Glomerular visceral epithelial cell (primary cell): ENCODE data around the gene ANKZF1.
"Not testable (repeated sequence)": the region's sequence is repeated elsewhere in the genome, so short reads cannot be mapped to it uniquely, and the experiment has no call there.

Source experiments
- DNase-seq: peaks from one replicate; pipeline ENCODE4 v3.0.0-alpha.2; 2016; ENCODE audit errors: extremely low spot score

Gene ANKZF1

DNA sequence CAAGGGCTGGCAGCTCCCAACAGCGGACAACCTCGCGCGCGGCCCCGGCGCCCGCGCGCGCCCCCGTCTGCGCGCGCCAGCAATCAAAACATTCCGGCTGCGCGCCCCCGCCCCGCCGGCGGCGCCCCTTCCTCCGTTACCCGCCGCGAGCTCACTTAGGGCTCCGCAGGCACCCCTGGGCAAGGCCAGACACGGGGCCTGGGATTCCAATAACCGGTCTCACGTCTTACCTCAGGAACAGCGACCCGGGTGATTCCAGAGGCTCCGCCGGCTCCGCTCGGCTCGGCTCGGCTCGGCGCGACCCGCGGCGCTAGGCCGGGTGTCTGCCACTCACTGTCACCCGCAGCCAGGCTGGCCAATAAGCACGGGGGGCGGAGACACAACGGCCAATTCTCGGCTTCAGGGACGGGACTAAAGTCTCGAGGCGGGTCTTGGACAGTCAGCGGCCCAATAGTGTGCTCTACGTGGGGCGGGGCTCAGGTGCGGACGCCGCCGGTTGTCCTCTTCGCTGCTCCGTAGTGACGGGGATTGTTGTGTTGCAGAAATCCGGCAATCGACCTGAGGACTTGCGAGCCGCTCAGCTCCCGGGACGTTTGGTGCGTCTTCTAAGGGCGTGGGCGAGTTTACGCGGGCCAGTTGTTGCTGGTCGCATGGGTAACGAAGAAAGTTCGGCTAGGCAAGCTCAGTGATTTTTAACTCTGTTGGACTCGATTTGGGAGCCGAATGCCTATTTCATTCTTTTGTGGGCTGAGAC lies at the start of gene ANKZF1, which contains the start of gene ATG9A:
Gene ANKZF1 (plus strand): TSS at position 502 of the 754 bp plus-strand sequence. CDS start 452 bp downstream, outside the sequence.
Gene ATG9A (minus strand): TSS at position 332 of the 754 bp plus-strand sequence. CDS start 1,612 bp downstream, outside the sequence.
- peak; percentile 98 for DNase-seq

DNA sequence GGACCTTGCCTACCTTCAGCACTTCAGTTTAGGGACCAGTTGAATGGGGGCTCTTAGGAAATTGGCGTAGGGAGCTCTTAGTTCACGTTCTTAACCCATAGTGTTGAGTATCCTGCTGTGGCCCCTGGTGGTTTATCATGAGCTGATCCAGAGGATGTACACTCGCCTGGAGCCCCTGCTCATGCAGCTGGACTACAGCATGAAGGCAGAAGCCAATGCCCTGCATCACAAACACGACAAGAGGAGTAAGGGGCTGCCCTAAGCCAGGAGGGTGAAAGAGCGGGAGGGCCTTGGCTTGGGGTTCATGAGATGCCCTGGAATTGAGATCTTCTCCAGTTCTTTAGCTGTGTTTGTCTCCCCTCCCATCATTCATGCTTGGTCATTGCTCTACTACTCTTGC lies 48.6 kb upstream of the ANKZF1 start:
- DNase-seq = no peak

DNA sequence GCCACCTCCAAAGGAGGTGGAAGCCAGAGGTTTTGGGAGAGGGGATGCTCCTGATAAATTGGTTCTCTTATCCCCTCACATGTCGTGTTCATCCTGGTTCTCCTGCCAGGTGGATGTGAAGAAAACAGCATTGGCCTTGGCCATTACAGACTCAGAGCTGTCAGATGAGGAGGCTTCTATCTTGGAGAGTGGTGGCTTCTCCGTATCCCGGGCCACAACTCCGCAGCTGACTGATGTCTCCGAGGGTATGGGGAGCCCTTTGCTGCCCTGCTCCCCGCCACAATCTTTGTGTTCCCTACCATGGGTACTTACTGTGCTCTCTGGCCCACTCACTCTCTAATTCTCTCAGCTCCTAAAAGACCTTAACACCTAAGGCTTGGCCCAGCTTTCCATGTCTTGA lies 48.1 kb upstream of the ANKZF1 start:
- no peak for DNase-seq

DNA sequence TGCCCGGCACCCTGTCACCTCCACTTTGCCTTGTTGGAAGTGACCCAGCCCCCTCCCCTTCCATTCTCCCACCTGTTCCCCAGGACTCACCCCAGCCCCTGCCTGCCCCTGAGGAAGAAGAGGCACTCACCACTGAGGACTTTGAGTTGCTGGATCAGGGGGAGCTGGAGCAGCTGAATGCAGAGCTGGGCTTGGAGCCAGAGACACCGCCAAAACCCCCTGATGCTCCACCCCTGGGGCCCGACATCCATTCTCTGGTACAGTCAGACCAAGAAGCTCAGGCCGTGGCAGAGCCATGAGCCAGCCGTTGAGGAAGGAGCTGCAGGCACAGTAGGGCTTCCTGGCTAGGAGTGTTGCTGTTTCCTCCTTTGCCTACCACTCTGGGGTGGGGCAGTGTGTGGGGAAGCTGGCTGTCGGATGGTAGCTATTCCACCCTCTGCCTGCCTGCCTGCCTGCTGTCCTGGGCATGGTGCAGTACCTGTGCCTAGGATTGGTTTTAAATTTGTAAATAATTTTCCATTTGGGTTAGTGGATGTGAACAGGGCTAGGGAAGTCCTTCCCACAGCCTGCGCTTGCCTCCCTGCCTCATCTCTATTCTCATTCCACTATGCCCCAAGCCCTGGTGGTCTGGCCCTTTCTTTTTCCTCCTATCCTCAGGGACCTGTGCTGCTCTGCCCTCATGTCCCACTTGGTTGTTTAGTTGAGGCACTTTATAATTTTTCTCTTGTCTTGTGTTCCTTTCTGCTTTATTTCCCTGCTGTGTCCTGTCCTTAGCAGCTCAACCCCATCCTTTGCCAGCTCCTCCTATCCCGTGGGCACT lies 47.1 kb upstream of the ANKZF1 start:
- no peak for DNase-seq

GRCh38 chr2:219183151-219183772 lies 46.3 kb upstream of the ANKZF1 start:
- DNase-seq = no peak

- no peak for DNase-seq
Observed at GRCh38 chr2:219184121-219184520, 45.5 kb upstream of the ANKZF1 start.

GRCh38 chr2:219186754-219187456 lies 42.7 kb upstream of the ANKZF1 start:
- no peak for DNase-seq

DNA sequence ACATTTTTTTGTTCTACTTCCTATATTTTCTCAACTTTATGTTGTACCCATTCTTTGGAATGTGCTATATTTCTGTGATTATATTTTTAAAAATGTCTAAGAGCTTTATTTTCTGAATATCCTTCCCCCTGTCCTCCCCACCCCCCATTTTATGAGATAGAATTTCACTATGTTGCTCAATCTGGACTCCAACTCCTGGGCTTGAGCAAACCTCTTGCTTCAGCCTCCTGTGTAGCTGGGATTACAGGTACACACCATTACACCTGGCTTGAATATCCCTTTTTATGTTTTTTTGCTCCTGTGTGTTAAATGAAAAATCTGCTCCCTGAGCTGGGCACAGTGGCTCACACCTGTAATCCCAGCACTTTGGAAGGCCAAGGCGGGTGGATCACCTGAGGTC lies 32.2 kb upstream of the ANKZF1 start:
- no peak for DNase-seq

GRCh38 chr2:219198974-219199373 lies 30.6 kb upstream of the ANKZF1 start:
- no peak for DNase-seq

DNA sequence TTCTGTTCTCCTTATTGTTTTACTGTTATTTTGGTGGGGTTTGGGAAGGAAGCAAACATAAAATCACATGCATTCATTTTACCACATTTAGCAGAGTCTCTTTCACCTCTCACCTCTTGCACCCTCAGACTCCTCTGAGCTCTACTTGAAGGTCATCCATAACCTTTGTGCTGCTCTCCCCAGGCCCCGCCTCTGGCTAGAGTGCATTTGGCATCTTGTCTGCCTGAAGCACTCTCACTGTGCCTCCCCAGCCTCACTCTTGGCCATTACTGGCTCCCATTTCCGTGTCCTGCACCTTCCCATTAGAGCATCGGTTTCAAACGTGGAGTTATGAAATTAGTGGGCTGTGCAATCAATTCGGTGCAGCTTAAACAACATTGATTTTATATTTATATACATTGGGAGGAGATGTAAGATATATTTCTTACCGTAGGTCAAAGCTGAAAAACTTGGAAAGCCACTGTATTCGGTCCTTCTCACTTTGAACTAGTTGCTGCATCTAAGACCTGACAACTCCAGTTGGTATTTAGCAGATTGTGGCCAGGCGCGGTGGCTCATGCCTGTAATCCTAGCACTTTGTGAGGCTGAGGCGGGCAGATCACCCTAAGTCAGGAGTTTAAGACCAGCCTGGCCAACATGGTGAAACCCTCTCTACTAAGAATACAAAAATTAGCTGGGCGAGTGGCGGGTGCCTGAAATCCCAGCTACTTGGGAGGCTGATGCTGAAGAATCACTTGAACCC lies 30.0 kb upstream of the ANKZF1 start:
- DNase-seq = no peak

GRCh38 chr2:219200502-219201326 lies 28.9 kb upstream of the ANKZF1 start:
- DNase-seq = not testable (repeated sequence)

GRCh38 chr2:219201331-219201730 lies 28.3 kb upstream of the ANKZF1 start:
- not testable (repeated sequence) for DNase-seq

- no peak for DNase-seq
Observed at GRCh38 chr2:219204425-219205164, 25.0 kb upstream of the ANKZF1 start.

- DNase-seq = no peak
Observed at GRCh38 chr2:219205165-219205538, 24.5 kb upstream of the ANKZF1 start.

GRCh38 chr2:219205981-219206327 lies 23.7 kb upstream of the ANKZF1 start:
- no peak for DNase-seq

DNA sequence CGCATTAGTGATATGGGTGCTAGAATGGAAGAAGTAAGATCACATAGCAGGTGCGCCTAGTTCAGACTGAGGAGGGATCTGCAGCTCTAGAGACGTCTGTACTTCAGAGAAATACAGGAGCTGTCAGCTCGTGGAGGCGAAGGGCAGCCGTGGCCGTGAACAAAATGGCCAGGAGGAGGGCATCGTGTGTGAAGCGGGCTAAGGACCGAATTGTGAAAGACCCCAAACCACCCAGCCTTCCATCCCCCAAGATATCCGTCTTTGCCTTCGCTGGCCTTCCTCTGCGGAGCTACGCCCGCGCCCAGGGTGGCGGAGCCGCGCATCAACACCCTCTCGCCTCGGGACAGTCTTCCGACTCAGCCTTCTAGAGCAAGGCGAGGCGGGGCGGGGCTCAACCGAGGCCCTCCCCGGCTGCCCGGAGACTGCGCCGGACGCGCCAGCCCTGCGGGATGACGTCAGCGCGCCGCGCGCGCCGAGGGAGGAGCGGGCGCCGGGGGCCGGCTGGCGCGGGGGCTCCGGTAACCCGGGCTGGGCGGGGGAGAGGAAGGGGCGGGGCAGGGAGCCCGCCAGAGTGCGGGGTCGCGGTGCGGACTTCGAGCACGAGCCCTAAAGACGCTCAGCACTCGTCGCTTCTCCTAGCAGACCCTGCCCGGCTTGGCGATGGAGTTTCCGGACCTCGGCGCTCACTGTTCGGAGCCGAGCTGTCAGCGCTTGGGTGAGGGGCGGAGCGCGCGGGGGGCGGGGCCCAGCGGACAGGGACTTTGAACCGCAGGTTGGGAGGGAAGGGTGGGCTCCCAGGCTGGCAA lies 23.1 kb upstream of the ANKZF1 start, which contains the start of gene ZFAND2B:
Gene ZFAND2B (plus strand): TSS at position 455 of the 806 bp plus-strand sequence. CDS start 206 bp downstream, at position 661.
- peak; percentile 96 for DNase-seq

GRCh38 chr2:219207134-219207883 lies 22.3 kb upstream of the ANKZF1 start:
- DNase-seq = no peak
